ELR (cell line): ENCODE data around the gene HSPA12B.

ENCODE experiments used
- DNase-seq: peaks from one replicate; pipeline ENCODE4 v3.0.0-alpha.2; 2015; ENCODE audit warnings: low read depth

Gene HSPA12B

DNA sequence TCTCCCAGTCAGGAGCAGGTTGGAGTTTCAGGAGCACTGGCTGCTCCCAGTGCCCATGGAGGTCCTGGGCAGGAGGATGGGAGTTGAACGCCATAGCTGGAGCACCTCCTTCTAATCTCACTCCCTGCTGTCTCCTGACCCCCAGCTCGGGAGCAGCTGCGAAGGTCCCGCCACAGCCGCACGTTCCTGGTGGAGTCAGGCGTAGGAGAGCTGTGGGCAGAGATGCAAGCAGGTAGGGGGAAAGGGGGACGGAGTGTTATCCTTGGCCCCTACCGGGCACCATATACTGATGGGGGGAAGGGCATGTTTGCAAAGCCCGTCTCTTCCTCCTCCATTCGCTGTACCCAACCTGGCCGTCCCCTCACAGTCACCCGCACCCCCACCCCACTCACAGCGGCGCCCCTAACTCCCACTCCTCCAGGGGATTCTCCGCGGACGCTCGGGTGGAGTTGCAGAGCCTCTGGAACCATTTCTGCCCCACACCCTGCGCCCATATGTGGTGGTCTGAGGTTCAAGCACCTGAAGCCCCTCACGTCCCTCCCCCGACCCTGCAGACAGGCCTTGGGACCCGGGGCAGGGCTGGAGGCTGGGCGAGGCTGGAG is 16.7 kb downstream of the HSPA12B start:
- DNase-seq: no peak

DNA sequence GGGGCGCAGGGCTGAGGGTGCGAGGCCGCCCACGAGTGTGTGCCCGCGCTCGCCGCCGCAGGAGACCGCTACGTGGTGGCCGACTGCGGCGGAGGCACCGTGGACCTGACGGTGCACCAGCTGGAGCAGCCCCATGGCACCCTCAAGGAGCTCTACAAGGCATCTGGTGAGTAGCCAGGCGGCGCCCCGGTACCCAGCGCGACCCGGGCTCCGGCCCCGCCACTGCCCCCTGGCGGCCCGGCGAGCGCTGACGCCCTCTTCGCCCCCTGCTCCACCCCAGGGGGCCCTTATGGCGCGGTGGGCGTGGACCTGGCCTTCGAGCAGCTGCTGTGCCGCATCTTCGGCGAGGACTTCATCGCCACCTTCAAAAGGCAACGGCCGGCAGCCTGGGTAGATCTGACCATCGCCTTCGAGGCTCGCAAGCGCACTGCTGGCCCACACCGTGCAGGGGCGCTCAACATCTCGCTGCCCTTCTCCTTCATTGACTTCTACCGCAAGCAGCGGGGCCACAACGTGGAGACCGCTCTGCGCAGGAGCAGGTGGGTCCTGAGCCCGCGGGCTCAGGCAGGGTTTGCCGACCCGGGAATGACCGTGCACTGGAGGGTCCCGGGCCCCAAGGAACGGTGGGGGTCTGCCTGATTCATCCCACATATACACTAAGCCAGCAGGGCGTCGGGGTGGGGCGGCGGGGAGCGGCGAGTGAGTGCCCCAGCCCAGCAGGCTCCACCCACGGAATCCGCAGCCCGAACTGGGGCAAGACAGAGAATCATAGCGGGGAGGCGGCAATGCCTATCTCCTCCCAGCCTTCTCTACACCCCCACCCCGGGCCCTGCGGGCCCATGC is 17.4 kb downstream of the HSPA12B start:
- DNase-seq: no peak

DNA sequence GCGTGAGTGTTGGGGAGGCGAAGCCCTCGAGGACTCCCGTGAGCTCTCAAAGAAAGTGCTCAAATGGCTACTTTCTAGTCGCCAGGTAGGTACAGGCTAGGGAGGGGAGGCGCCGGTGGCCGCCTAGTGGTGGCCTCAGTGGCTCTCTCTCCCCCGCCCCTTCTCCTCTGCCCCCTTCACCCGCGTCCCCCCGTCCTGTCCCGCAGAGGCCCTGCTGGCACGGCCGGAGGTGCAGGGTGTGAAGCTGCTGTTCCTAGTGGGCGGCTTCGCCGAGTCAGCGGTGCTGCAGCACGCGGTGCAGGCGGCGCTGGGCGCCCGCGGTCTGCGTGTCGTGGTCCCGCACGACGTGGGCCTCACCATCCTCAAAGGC is 18.8 kb downstream of the HSPA12B start:
- no peak for DNase-seq

- no peak for DNase-seq
Measured at GRCh38 chr20:3751675-3752385, 19.3 kb downstream of the HSPA12B start.

GRCh38 chr20:3752386-3752759 is 19.9 kb downstream of the HSPA12B start:
- DNase-seq: no peak

DNA sequence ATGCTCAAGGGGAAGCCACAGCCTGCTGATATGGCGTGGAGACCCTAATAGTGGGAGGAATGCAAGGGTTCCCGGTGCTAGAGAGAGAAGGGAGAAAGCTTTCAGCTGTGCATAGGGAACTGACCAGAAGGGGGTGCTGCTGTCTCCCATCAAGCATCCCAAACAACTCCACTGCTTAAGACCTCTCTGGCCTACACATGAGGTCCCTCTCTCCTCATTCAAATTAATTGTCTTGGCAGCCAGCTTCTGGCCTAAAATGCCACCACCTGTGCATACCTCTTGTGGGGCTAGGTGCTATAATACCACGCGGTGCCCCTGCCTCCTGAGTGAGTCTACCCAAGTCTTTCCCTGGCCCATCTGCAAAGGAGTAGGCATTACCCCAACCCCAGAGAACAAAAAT is 20.6 kb downstream of the HSPA12B start:
- peak; percentile 63 for DNase-seq

DNA sequence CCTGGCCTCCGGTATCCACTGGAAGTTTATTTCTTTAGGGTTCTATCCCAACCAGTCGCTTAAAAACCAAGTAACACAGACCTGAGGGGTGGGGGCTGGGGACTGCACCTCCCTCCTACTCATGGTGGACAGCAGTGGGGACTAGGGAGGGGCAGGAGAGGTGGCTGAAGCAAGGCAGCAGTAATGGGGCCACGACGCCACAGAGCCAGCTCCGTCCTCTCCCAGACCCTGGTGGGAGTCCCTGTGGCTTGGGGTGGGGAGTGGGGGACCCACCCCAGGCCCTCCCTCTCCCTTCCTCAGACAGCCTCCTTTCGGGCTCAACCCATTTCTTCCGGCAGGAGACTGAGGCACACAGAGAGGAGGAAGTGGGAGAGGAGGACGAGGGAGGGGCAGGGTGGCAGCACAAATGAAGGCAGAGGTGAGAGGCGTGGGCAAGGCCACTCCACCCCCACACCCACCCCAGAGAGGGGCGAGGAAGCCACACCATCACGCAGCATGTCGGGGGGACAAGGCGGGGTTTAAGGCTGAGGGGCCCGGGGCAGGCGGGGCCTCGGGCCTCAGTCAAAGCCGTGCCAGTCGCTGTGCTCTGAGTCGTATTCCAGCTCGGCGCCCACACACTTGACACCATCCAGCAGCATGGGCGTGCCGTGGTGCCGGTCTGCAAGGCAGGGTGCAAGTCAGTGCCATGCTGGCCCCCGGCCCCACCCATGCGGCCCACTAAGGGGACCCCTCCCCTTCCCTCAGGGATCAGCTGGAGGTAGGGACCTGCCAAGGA is 21.2 kb downstream of the HSPA12B start:
- no peak for DNase-seq

GRCh38 chr20:3754276-3754630 is 21.8 kb downstream of the HSPA12B start:
- no peak for DNase-seq

- DNase-seq: no peak
Measured at GRCh38 chr20:3755269-3755668, 22.8 kb downstream of the HSPA12B start.

DNA sequence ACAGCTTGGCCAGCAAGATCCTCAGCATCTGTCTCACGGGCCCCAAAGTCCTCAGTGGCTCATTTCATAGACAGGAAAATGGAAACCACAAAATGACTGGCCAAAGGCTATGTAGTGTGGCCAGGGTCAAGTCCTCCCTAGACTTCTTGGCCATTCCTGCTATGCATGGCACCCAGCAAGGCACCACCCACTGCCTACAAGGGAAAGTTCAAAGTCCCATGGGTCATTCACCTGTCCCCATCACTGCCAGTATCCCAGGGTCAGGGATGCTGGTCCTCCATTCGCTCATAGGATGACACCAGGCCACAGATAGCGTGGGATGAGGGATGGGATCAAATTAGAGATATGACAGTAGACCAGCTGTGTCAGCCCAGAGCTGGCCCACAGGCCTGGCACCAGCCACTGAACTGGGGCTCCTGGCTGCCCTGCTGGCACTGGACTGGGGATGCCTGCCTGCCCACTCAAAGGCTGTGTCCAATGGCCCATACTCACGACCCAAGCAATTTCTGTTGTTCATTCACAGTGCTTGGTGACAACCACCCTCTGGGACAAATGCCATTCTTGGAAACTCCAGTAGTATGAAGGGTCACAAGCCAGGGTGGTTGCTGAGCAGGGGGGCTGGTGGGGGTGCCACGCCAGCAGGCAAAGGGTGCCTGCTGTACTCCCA is 23.5 kb downstream of the HSPA12B start:
- DNase-seq: no peak

DNA sequence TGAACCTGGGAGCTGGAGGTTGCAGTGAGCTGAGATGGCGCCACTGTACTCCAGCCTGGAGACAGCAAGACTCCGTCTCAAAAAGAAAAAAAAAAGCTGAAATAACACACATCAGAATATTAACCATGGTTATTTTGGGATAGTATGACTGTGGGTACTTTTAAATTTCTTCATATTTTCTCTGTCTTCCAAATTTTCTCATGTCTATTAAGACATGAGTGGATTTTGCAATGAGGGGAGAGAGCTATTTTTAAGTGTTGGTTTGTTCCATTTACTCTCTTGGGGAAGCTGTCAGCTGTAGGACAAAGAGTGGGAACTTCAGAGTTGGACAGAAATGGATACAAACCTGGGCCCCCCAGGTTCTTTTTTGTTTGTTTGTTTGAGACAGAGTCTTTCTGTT is 24.8 kb downstream of the HSPA12B start:
- no peak for DNase-seq

- DNase-seq: no peak
Measured at GRCh38 chr20:3758566-3758965, 26.1 kb downstream of the HSPA12B start.

DNA sequence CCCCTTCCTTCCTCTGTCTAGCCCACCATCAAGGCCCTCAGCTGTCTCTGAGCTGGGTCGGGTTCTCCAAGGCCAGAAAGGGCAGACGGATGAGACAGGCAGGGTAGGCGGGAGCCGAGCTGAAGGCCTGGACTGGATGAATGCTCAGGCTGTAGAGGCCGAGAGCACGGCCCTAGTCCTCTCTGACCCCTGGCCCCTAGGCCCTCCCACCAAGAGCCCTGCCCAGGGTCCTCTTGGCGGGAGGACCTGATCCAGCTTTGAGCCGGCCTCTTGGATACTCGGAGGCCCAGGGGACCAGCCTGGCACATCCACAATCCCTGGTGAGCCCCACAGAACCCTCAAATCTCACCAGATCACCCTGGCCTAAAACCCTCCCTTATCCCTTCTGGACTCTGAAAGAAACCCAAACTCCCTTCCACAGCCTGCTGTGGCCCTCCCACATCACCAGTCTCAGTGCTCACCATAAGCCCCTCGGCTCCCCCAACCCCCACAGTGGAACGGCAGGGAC is 26.9 kb downstream of the HSPA12B start:
- no peak for DNase-seq

DNA sequence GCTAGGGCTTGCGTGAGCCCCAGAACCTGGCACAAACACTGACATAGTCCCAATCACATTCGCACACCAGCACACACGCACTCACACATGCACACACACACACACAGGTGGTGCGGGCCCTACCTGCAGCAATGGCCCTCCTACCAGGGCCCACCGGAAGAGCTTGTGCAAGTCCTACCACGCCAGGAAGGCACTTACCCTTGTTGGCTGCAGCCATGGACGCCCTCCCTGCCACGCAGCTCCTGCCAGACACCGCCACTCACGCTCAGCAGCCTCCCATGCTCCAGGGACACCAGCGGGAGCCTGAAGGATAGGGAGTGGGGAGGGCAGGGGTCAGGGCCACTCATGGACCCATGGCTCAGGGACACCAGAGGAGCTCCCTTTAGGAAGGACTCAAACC is 27.4 kb downstream of the HSPA12B start:
- DNase-seq: no peak

- peak; percentile 20 for DNase-seq
Measured at GRCh38 chr20:3760655-3761348, 28.3 kb downstream of the HSPA12B start.

- DNase-seq: no peak
Measured at GRCh38 chr20:3763671-3764601, 31.5 kb downstream of the HSPA12B start.

DNA sequence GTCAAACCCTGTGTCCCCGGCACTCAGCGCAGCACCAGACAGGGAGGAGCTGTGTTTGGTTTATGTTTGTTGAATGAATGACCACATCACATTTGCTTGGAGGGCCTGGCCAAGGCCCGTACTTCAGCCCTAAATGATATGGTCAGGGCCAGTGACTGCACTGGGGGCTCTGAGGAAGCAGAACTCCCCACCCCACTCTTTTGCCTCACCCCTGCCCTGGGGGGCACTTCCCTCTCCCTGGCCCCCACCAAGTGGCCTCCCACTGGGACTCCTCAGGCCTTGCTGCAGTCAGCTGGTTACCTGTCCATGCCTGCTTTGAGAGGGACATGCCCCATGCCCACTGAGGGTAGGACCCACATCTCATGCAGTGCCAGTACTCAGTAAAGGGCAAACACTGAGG is 32.2 kb downstream of the HSPA12B start:
- DNase-seq: no peak

- DNase-seq: no peak
Measured at GRCh38 chr20:3765171-3765882, 32.8 kb downstream of the HSPA12B start.

- DNase-seq: no peak
Measured at GRCh38 chr20:3766422-3767109, 34.1 kb downstream of the HSPA12B start.
